CD1c-positive myeloid dendritic cell (primary cell): ENCODE measurements around the gene AVPR2.
A peak's percentile ranks its signal among the peaks of the same experiment; 100 is the strongest.

Source experiments
- DNase-seq: peaks from one replicate; pipeline ENCODE4 v3.0.0-alpha.2; 2016; ENCODE audit errors: extremely low spot score

The AVPR2 gene

GRCh38 chrX:153885968-153886903, 18.2 kb upstream of the AVPR2 start, which contains the start of gene L1CAM:
Gene L1CAM, minus strand, starts transcription at chrX:153886173. Its CDS starts 10,337 bp downstream, at chrX:153875836.
- DNase-seq = no peak

GRCh38 chrX:153886915-153887314, 17.6 kb upstream of the AVPR2 start:
- DNase-seq = no peak

- no peak for DNase-seq
These were observed 17.1 kb upstream of the AVPR2 start for GRCh38 chrX:153887385-153887784.

- DNase-seq = peak; percentile 13
These were observed 16.1 kb upstream of the AVPR2 start for GRCh38 chrX:153888344-153888743.

GRCh38 chrX:153889123-153889522, 15.3 kb upstream of the AVPR2 start:
- no peak for DNase-seq

GRCh38 chrX:153897899-153898298, 6.6 kb upstream of the AVPR2 start:
- no peak for DNase-seq

GRCh38 chrX:153900831-153901752, 3.4 kb upstream of the AVPR2 start:
- DNase-seq = peak; percentile 85

- peak; percentile 15 for DNase-seq
These were observed 2.7 kb upstream of the AVPR2 start for GRCh38 chrX:153901753-153902140.

GRCh38 chrX:153902385-153902784, 2.1 kb upstream of the AVPR2 start:
- DNase-seq = no peak

GRCh38 chrX:153903238-153903980, 1.1 kb upstream of the AVPR2 start:
- no peak for DNase-seq

GRCh38 chrX:153905481-153906095, 1.1 kb downstream of the AVPR2 start:
- no peak for DNase-seq

GRCh38 chrX:153906126-153906917, 1.8 kb downstream of the AVPR2 start:
- no peak for DNase-seq

- DNase-seq = no peak
These were observed 3.0 kb downstream of the AVPR2 start for GRCh38 chrX:153907456-153907855.

GRCh38 chrX:153908219-153908860, 3.9 kb downstream of the AVPR2 start:
- DNase-seq = no peak

- DNase-seq = no peak
These were observed 4.8 kb downstream of the AVPR2 start for GRCh38 chrX:153909024-153909979.

GRCh38 chrX:153909980-153910360, 5.5 kb downstream of the AVPR2 start:
- no peak for DNase-seq

GRCh38 chrX:153910446-153910845, 6.0 kb downstream of the AVPR2 start:
- no peak for DNase-seq

- no peak for DNase-seq
These were observed 7.3 kb downstream of the AVPR2 start for GRCh38 chrX:153911798-153912197.

GRCh38 chrX:153913211-153913610, 8.7 kb downstream of the AVPR2 start:
- DNase-seq = no peak
